Measurements from ENCODE around the gene MMAB.

DNA sequence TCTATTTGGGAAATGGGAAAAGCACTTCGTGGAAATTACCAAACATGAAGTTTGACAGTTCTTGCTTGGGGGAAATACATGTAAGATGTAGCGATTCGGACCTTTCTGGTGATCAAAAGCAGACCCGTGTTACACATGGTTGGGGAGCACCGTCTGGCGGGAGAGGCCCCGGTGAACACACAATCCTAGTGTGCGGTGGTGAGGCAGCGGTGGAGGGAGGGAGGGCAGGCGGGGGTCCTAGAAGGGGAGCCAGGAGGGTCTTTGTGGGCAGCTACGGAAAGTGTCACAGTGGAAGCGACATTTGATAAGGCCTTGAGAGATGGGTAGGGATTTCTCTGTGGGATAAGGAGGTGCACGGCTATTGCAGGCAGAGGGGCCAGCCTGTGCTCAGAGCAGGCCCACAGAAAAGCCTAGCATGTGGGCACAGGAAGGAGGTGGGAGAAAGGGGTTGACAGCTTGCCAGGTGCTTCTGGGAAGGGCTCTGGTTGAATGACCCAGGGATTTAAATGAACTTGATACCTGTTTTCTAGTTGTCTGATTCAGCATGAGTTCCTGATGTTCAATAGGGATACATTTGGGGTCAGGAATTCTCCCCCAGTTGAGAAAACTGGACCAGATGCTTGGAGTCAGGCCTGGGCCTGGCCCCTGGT, 7.5 kb upstream of the MMAB start:
- no peak for TF ChIP-seq REXO4 (CRISPR knock-in tag; IDR thresholded peaks at IDR 0.05; ENCODE audit: borderline replicate concordance)
- TF ChIP-seq HES4 (CRISPR knock-in tag; IDR thresholded peaks at IDR 0.05; ENCODE audit: borderline replicate concordance): no peak
- TF ChIP-seq, protein P1, sequence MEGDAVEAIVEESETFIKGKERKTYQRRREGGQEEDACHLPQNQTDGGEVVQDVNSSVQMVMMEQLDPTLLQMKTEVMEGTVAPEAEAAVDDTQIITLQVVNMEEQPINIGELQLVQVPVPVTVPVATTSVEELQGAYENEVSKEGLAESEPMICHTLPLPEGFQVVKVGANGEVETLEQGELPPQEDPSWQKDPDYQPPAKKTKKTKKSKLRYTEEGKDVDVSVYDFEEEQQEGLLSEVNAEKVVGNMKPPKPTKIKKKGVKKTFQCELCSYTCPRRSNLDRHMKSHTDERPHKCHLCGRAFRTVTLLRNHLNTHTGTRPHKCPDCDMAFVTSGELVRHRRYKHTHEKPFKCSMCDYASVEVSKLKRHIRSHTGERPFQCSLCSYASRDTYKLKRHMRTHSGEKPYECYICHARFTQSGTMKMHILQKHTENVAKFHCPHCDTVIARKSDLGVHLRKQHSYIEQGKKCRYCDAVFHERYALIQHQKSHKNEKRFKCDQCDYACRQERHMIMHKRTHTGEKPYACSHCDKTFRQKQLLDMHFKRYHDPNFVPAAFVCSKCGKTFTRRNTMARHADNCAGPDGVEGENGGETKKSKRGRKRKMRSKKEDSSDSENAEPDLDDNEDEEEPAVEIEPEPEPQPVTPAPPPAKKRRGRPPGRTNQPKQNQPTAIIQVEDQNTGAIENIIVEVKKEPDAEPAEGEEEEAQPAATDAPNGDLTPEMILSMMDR (CRISPR knock-in tag; IDR thresholded peaks at IDR 0.05): no peak
- TF ChIP-seq ZNF331 (CRISPR knock-in tag; IDR thresholded peaks at IDR 0.05): no peak
- TF ChIP-seq RBM22 (optimal IDR thresholded peaks at IDR 0.05; ENCODE audit: low read length): no peak
- no peak for TF ChIP-seq HNRNPLL (IDR thresholded peaks at IDR 0.05; ENCODE audit: low read depth, low read length, poor library complexity, severe bottlenecking)
- TF ChIP-seq, protein P2, sequence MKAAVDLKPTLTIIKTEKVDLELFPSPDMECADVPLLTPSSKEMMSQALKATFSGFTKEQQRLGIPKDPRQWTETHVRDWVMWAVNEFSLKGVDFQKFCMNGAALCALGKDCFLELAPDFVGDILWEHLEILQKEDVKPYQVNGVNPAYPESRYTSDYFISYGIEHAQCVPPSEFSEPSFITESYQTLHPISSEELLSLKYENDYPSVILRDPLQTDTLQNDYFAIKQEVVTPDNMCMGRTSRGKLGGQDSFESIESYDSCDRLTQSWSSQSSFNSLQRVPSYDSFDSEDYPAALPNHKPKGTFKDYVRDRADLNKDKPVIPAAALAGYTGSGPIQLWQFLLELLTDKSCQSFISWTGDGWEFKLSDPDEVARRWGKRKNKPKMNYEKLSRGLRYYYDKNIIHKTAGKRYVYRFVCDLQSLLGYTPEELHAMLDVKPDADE (CRISPR knock-in tag; IDR thresholded peaks at IDR 0.05): no peak
- no peak for TF ChIP-seq SCMH1 (CRISPR knock-in tag; IDR thresholded peaks at IDR 0.05; ENCODE audit: borderline replicate concordance)
- no peak for TF ChIP-seq TBP (CRISPR knock-in tag; IDR thresholded peaks at IDR 0.05)

Measured in HepG2 (cell line).